HL-60 (cell line): ENCODE results near the gene IFNB1.

ENCODE experiments used
- POLR2AphosphoS5 ChIP-seq: IDR thresholded peaks from 2 replicates; pipeline ENCODE4 v1.6.1; 2012; ENCODE audit warnings: low read depth
- REST ChIP-seq: IDR thresholded peaks from 2 replicates; pipeline ENCODE4 v1.6.1; 2012; ENCODE audit warnings: low read depth; ENCODE audit not compliant: insufficient replicate concordance
- TF ChIP-seq, protein P1 (sequence below): IDR thresholded peaks from one replicate; pipeline ENCODE4 v1.5.1; 2011; ENCODE audit warnings: low read length, control low read depth, inconsistent platforms; ENCODE audit not compliant: insufficient read depth

GRCh38 chr9:21056931-21057330, 20.8 kb downstream of the IFNB1 start:
- TF ChIP-seq, protein P1, sequence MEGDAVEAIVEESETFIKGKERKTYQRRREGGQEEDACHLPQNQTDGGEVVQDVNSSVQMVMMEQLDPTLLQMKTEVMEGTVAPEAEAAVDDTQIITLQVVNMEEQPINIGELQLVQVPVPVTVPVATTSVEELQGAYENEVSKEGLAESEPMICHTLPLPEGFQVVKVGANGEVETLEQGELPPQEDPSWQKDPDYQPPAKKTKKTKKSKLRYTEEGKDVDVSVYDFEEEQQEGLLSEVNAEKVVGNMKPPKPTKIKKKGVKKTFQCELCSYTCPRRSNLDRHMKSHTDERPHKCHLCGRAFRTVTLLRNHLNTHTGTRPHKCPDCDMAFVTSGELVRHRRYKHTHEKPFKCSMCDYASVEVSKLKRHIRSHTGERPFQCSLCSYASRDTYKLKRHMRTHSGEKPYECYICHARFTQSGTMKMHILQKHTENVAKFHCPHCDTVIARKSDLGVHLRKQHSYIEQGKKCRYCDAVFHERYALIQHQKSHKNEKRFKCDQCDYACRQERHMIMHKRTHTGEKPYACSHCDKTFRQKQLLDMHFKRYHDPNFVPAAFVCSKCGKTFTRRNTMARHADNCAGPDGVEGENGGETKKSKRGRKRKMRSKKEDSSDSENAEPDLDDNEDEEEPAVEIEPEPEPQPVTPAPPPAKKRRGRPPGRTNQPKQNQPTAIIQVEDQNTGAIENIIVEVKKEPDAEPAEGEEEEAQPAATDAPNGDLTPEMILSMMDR = no peak
- TF ChIP-seq POLR2AphosphoS5 = no peak
- TF ChIP-seq REST = no peak
